Mucosa of rectum (tissue), 2 donors: ENCODE data around the gene TMEM271.

Experiments used
- H3K27ac ChIP-seq, 2 donors: one replicate each; pipeline ENCODE4 v1.7.0; 2013; ENCODE audit warnings: inconsistent platforms in 2 of 2, low read depth in 2 of 2, low read length in 2 of 2
- H3K27me3 ChIP-seq, 2 donors: one replicate each; pipeline ENCODE4 v1.7.0; 2013; ENCODE audit warnings: low read length in 2 of 2; ENCODE audit not compliant: control insufficient read depth in 2 of 2, insufficient read depth in 2 of 2
- H3K36me3 ChIP-seq, 2 donors: one replicate each; pipeline ENCODE4 v1.7.0; 2013; ENCODE audit warnings: low read length in 2 of 2; ENCODE audit not compliant: control insufficient read depth in 2 of 2, insufficient read depth in 2 of 2
- H3K4me1 ChIP-seq, 2 donors: one replicate each; pipeline ENCODE4 v1.7.0; 2013; ENCODE audit warnings: low read length in 2 of 2, mild to moderate bottlenecking in 1 of 2; ENCODE audit not compliant: control insufficient read depth in 2 of 2, insufficient read depth in 2 of 2
- H3K4me3 ChIP-seq, 2 donors: one replicate each; pipeline ENCODE4 v1.7.0; 2013; ENCODE audit warnings: low read length in 2 of 2
- H3K9ac ChIP-seq, 2 donors: one replicate each; pipeline ENCODE4 v1.7.0; 2013; ENCODE audit warnings: low read length in 2 of 2, low read depth in 1 of 2, mild to moderate bottlenecking in 1 of 2
- H3K9me3 ChIP-seq, 2 donors: one replicate each; pipeline ENCODE4 v1.7.0; 2013; ENCODE audit warnings: low read length in 2 of 2; ENCODE audit not compliant: control insufficient read depth in 2 of 2
- donor health status: healthy.
- donor health status: Normal muscosa, but diverticular disease.

The TMEM271 gene

GRCh38 chr4:538542-539142 is 37.5 kb downstream of the TMEM271 start:
- peaks cover 0 to under 1% of the 10 kb centered on the region in 2 donors for H3K9me3 ChIP-seq
- no peaks in the 10 kb centered on the region for H3K27me3 ChIP-seq
- H3K4me1 ChIP-seq: no peaks in the 10 kb centered on the region
- H3K27ac ChIP-seq: no peak overlapping the region
- H3K9ac ChIP-seq: no peak overlapping the region
- peaks cover 25 to 37% of the 10 kb centered on the region in 2 donors for H3K36me3 ChIP-seq
- no peak overlapping the region for H3K4me3 ChIP-seq

DNA sequence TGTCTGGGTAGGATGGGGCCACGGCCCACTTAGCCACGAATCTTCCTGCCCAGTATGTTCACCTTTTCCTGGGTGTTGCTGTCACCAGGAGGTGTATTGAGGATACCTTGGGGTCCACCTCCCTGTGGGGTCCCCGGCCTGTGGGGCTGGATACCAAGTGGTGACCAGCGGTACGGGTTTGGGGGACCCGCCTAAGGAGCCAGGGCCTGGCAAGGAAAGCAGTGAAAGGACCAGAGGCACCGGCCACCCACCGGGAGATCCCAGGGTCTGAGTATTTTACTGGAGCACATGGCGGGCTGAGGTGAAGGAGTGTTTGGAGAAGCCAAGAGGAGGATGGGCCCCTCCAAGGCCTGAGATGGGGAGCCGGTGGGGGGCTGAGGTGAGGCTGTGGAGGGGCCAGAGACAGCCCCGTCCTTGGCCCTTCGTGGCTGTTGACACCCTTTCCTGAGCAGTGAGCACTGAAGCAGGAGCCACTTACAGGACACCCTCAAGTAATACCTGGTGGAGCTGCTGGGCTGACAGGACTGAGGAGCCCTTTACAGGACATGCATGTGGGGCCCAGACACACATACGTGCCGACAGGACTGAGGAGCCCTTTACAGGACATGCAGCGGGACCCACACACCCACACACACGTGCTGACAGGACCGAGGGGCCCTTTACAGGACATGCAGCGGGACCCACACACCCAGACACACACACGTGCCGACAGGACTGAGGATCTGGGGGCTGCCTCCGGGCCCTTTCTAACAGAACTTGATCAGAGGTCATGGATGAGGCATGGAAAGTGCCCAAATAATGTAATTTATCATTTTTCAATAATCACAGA is 38.4 kb downstream of the TMEM271 start:
- H3K9me3 ChIP-seq: peaks cover 0 to 2% of the 10 kb centered on the region in 2 donors
- H3K36me3 ChIP-seq: peaks cover 31 to 40% of the 10 kb centered on the region in 2 donors
- H3K4me1 ChIP-seq: no peaks in the 10 kb centered on the region
- H3K27me3 ChIP-seq: no peaks in the 10 kb centered on the region
- no peak overlapping the region for H3K9ac ChIP-seq
- no peak overlapping the region for H3K27ac ChIP-seq
- no peak overlapping the region for H3K4me3 ChIP-seq

- Histone ChIP-seq H3K9me3 (peaks cover 0 to 2% of the 10 kb centered on the region in 2 donors), H3K27me3 (no peaks in the 10 kb centered on the region), H3K36me3 (peaks cover 43 to 50% of the 10 kb centered on the region in 2 donors), H3K9ac (no peak overlapping the region), H3K4me1 (no peaks in the 10 kb centered on the region), H3K4me3 (no peak overlapping the region), H3K27ac (no peak overlapping the region)
These were observed 39.6 kb downstream of the TMEM271 start for GRCh38 chr4:536351-536972.

DNA sequence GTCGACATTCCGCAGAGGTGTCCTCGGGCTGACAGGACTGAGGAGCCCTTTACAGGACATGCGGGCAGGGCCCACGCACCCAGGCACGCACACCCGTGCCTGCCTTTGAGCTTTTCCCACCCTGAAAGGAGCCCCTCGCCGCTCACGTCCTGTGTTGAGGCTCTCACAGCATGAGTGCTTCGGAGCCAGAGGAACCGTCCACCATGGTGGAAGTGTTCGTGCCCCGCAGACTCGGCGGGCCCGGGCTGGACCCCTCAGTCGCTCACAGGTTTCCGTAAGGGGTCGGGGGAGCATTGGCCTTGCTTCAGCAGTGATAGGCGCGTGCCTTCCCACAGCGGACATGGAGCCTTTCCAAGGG is 40.2 kb downstream of the TMEM271 start:
- Histone ChIP-seq H3K27ac (no peak overlapping the region), H3K9me3 (peaks cover 0 to 2% of the 10 kb centered on the region in 2 donors), H3K4me1 (no peaks in the 10 kb centered on the region), H3K36me3 (peaks cover 48 to 56% of the 10 kb centered on the region in 2 donors), H3K9ac (no peak overlapping the region), H3K4me3 (no peak overlapping the region), H3K27me3 (no peaks in the 10 kb centered on the region)

DNA sequence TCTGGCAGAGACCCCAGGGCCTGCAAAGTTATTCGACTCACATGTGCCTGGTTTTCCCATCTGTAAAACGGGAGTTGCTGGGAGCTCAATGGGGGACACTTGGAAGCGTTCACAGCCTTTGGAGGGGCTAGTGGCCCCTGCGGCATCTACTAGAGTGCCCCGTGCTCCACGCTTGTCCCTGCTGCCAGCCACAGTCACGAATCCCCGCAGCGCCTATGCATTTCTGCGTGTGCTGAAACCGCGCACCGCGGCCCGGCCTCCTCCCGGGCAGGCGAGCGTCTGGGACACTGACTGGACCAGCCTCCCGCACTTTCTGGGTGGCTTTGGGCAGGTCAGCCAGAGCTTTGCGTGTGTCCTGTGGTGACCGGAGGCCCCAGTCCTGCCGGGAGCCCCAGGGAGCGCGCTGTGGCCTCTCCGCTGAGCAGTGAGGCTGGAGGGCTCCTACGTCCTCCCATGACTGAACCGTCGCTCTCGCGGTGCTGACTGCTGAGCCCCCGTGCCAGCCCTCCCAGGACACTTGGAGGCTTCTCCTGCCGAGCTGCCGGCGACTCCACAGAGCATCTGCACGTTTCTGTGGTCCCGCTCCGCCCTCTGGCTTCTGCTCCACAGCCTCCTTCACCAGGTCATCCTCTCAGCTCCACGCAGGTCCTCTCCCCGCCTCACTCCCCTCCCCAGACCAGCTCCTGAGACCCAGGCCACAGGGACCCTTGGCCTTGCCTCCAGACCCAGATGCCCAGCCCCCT is 40.7 kb downstream of the TMEM271 start:
- no peak overlapping the region for H3K4me3 ChIP-seq
- peaks cover 54 to 59% of the 10 kb centered on the region in 2 donors for H3K36me3 ChIP-seq
- H3K27me3 ChIP-seq: no peaks in the 10 kb centered on the region
- no peak overlapping the region for H3K9ac ChIP-seq
- H3K9me3 ChIP-seq: peaks cover 0 to 2% of the 10 kb centered on the region in 2 donors
- no peaks in the 10 kb centered on the region for H3K4me1 ChIP-seq
- H3K27ac ChIP-seq: no peak overlapping the region

GRCh38 chr4:534576-535151 is 41.4 kb downstream of the TMEM271 start:
- peaks cover 0 to 2% of the 10 kb centered on the region in 2 donors for H3K9me3 ChIP-seq
- H3K27me3 ChIP-seq: no peaks in the 10 kb centered on the region
- H3K27ac ChIP-seq: no peak overlapping the region
- no peaks in the 10 kb centered on the region for H3K4me1 ChIP-seq
- H3K9ac ChIP-seq: no peak overlapping the region
- H3K36me3 ChIP-seq: peaks cover 58 to 66% of the 10 kb centered on the region in 2 donors
- H3K4me3 ChIP-seq: no peak overlapping the region

DNA sequence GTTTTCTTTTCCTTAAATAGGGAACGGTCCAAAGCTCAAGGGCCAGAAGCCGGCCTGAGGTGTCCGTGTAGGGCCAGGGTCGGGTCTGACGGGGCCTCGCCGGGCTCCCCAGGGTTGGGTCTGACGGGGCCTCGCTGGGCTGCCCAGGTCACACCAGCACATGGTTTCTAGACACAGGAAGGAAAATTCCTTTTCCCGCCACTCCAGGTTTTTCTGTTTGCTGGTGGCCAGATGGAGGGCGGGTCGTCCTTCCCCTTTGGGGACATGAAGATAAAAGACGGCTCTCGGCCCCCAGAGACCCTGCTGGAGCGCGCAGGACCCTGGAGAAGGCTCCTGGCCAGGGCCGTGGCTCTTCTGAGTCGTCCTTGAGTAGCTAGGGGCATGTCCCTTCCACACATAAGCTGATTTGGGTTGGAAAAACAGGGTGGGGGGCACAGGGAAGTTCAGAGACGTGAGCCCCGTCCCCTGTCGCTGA is 42.0 kb downstream of the TMEM271 start:
- H3K9ac ChIP-seq: no peak overlapping the region
- H3K27me3 ChIP-seq: no peaks in the 10 kb centered on the region
- H3K9me3 ChIP-seq: peaks cover 0 to 2% of the 10 kb centered on the region in 2 donors
- no peaks in the 10 kb centered on the region for H3K4me1 ChIP-seq
- H3K36me3 ChIP-seq: peaks cover 57 to 65% of the 10 kb centered on the region in 2 donors
- H3K27ac ChIP-seq: no peak overlapping the region
- no peak overlapping the region for H3K4me3 ChIP-seq

DNA sequence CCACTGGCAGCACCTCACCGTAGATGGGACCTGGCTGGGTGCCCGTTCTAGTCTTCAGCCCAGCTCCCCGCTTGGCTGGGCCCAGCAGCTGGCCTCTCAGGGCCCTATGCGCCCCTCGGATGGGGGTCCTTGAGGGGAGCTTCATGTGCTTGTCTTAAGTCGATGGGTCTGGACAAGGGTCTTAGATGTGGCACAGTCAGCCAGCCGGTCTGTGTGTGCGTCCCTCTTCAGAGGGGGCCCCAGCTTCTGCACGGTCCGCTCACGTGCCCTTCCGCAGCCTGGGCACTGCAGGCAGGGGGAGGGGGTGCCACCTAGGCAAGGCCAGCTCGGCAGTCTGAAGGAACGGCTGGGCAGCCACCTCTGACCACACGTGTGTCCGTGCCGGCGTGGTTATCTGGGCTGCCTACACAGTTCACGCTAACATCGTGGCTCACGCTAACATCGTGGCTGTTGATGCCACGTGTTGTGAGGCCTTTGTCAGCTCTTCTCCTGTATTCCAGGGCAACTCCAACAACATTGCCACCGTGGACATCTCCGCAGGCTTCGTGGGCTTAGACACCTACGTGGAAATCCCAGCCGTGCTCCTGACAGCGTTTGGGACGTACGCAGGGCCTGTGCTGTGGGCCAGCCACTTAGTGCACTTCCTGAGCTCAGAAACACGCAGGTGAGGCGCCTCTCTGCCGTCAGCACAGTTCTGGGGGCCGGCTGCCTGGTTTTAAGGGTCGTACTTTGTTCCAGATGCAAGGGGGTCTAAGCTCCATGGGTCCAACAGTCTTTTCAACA is 42.6 kb downstream of the TMEM271 start:
- H3K27me3 ChIP-seq: no peaks in the 10 kb centered on the region

More for the DNA sequence above, 42.6 kb downstream of the TMEM271 start:
- no peaks in the 10 kb centered on the region for H3K4me1 ChIP-seq
- H3K9ac ChIP-seq: no peak overlapping the region
- no peak overlapping the region for H3K27ac ChIP-seq
- peaks cover 0 to 2% of the 10 kb centered on the region in 2 donors for H3K9me3 ChIP-seq
- H3K36me3 ChIP-seq: peaks cover 57 to 63% of the 10 kb centered on the region in 2 donors
- no peak overlapping the region for H3K4me3 ChIP-seq
